Epithelial cell of esophagus (primary cell): ENCODE data around the gene PCDH7.

ENCODE experiments used
- DNase-seq: peaks from one replicate; pipeline ENCODE4 v3.0.0; 2010; ENCODE audit warnings: low read depth
- H3K4me3 ChIP-seq: 2 replicates; pipeline ENCODE4 v1.5.1; 2011; ENCODE audit warnings: mild to moderate bottlenecking, low read length, control low read depth
- CTCF ChIP-seq: IDR thresholded peaks from 2 replicates; pipeline ENCODE4 v1.5.1; 2011; ENCODE audit warnings: low read depth, mild to moderate bottlenecking, low read length, control low read depth, inconsistent platforms; ENCODE audit not compliant: insufficient read depth; ENCODE audit errors: missing control alignments

PCDH7 gene

DNA sequence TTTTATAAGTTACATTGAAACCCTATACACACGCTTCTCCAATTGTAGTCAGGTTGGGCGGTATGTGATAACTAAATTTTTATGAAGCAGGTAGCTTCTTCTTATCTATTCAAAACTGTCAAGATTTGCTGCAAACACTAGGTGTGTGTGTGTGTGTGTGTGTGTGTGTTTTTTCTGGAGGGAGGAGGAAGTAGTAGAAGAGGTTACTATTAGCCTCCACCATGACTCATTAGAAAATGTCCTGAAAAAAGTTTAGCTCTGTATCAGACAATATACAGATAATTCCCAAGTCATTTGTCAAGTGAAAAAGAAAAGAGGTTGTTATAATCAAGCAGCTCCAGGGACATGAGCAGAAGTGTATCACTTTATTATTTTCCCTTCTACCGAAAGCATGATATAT lies 33.9 kb downstream of the PCDH7 start:
- H3K4me3 ChIP-seq = no peak overlapping the region
- peak; percentile 81 for DNase-seq
- no peak for TF ChIP-seq CTCF

DNA sequence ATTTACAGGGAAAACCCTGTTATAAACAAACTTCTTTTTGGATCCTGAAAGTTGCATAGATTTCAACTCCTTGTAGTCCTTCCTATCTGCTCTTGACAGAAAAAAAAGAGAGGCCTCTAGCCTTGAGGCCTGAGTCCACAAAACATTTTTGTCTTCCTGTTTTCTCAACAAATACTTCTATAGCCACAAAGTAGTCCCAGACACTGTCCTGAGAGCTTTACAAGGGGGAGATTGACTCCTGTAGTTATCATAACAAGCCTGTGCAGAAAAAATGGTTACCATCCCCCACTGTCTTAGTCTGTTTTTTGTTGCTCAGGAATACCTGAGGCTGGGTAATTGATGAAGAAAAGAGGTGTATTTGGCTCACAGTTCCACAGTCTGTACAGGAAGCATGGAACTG lies 35.2 kb downstream of the PCDH7 start:
- no peak for TF ChIP-seq CTCF
- no peak for DNase-seq
- no peak overlapping the region for H3K4me3 ChIP-seq

DNA sequence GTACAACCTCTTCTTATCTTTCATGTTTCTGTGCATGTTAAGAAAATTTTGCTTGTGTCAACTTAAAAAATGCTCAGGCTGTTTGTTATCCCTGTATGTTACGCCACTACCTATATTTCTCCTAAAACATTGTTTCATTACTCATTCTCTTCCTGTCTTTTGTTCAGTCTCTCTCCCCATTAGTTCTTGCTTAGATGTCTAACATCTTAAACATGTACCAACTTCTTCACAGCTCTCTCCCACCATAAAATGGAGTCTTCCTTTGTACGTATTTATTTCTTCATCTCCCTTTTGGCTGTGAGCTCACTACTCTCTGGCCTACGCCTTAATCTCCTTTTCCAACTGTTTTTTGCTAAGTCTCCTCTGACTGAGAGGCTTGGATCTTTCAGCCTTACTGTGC lies 36.4 kb downstream of the PCDH7 start:
- no peak for TF ChIP-seq CTCF
- peak; percentile 81 for DNase-seq

DNA sequence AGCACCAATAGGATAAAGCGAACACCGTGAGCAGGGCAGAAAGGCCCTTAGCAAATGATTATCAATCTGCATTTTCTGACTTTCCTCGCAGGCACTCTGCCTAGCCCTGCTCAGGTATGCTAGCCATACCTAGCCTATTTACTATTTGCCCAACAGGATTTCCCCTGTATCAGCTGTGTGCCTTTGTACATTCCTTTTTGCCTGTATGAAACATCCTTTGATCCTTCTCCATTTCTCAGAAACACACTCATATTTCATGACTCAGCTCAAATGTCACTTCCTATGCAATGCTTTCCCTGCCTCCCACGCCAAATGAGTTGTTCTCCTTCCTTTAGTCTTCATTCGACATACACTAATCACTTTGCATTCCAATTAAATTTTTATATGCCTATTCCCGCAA lies 37.2 kb downstream of the PCDH7 start:
- peak; percentile 98 for DNase-seq
- H3K4me3 ChIP-seq = no peak overlapping the region
- no peak for TF ChIP-seq CTCF

More for the DNA sequence above, 36.4 kb downstream of the PCDH7 start:
- no peak overlapping the region for H3K4me3 ChIP-seq

DNA sequence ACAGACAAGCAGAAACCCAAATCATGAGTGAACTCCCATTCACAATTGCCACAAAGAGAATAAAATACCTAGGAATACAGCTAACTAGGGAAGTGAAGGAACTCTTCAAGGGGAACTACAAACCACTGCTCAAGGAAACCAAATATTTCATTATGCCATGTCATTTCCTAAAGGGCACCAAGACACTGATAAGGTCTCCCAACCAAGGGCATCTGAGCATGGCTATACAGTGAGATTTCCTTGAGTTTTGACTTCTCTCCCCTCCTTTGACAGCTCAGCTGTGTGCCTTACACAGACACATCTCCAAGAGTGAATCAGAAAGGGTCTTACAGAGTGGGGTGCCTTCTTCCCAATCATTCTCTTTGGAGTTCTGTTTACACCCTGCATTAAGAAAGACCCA lies 40.4 kb downstream of the PCDH7 start:
- H3K4me3 ChIP-seq = no peak overlapping the region
- TF ChIP-seq CTCF = no peak
- no peak for DNase-seq

- H3K4me3 ChIP-seq = no peak overlapping the region
- DNase-seq = peak; percentile 13
- no peak for TF ChIP-seq CTCF
Measured at GRCh38 chr4:30763321-30763727, 43.2 kb downstream of the PCDH7 start.

DNA sequence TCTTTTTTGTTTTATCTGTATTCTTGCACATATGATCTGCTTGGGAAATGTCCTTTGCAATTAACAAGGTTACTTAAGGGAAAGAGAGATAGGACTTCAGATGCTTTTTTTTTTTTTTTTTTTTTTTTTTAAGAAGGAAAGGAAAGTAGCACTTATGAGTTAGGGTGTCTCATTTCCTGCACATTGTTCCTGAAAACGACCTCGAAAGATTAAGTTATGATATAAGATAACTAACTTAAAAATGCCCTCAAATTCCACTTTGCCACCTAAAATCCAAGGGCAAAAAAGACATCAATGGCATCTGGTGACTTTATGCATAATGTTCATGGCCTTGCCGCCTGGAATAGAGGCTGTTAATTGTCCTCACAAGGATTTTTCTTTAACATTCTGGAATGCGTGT lies 44.9 kb downstream of the PCDH7 start:
- no peak for TF ChIP-seq CTCF
- DNase-seq = no peak
- no peak overlapping the region for H3K4me3 ChIP-seq
